Breast epithelium (tissue), 4 donors: ENCODE measurements around the gene LRRFIP1. TPM values are rescaled to one million over a fixed set of nuclear protein-coding genes. Genes with fewer than 3 reads are reported as not detected.

Experiments
- DNase-seq, 2 donors: peaks; one replicate each; pipeline ENCODE4 v3.0.0-alpha.2; 2019; ENCODE audit warnings: low spot score in 2 of 2
- H3K27ac ChIP-seq, 2 donors: fragments of 200-600 bp; sonication (generic) in 1 of 2; one replicate each; pipeline ENCODE4 v1.5.1; 2016 to 2019; ENCODE audit warnings: mild to moderate bottlenecking in 1 of 2
- H3K27me3 ChIP-seq, 2 donors: fragments of 200-600 bp; sonication (generic) in 1 of 2; one replicate each; pipeline versions ENCODE4 v1.5.1 to v1.6.0; 2017 to 2019; ENCODE audit warnings: control low read depth in 1 of 2, mild to moderate bottlenecking in 1 of 2
- H3K36me3 ChIP-seq: fragments of 200-600 bp; one replicate; pipeline ENCODE4 v1.5.1; 2019
- H3K4me1 ChIP-seq, 2 donors: fragments of 200-600 bp; sonication (generic); one replicate each; pipeline ENCODE4 v1.5.1; 2016 to 2019; ENCODE audit warnings: control low read depth in 1 of 2
- H3K4me3 ChIP-seq, 3 donors: fragments of 200-600 bp; sonication (generic); 1 replicate in 2 of 3; 2 replicates in 1 of 3; pipeline ENCODE4 v1.5.1; 2016 to 2019; ENCODE audit warnings: mild to moderate bottlenecking in 3 of 3, moderate library complexity in 2 of 3
- H3K9me3 ChIP-seq, 2 donors: fragments of 200-600 bp; sonication (generic) in 1 of 2; one replicate each; pipeline ENCODE4 v1.5.1; 2016 to 2019; ENCODE audit warnings: control low read depth in 1 of 2
- POLR2A ChIP-seq: fragments of 450-650 bp; IDR thresholded peaks from one replicate; pipeline ENCODE4 v1.6.1; 2016; ENCODE audit warnings: antibody characterized with exemption, mild to moderate bottlenecking, moderate library complexity
- POLR2AphosphoS5 ChIP-seq, 3 donors: sonication (generic); formaldehyde crosslinking; IDR thresholded peaks; one replicate each; pipeline ENCODE4 v1.6.1; 2017; ENCODE audit warnings: antibody characterized with exemption in 3 of 3
- intact Hi-C: fragments of 100-400 bp; cut with DNase I; formaldehyde crosslinking; loops from one replicate; pipeline ENCODE4 v1.15.1; 2023; ENCODE audit warnings: low total_unique reads
- total RNA-seq, 3 donors: library from RNA; depleted of rRNA; stranded (reverse); fragments of >200 nt; gene quantifications; one replicate each; pipeline ENCODE4 v1.1.0, GENCODE V29; 2016
- TF ChIP-seq, protein P1 (sequence below), 3 donors: fragments of 450-650 bp; IDR thresholded peaks; one replicate each; pipeline ENCODE4 v1.5.1; 2016 to 2017; ENCODE audit warnings: antibody characterized with exemption in 3 of 3, mild to moderate bottlenecking in 3 of 3, moderate library complexity in 3 of 3

LRRFIP1 gene
- total RNA-seq, 3 donors from 2014 or later, result 82.6 to 136 (median 130) TPM

DNA sequence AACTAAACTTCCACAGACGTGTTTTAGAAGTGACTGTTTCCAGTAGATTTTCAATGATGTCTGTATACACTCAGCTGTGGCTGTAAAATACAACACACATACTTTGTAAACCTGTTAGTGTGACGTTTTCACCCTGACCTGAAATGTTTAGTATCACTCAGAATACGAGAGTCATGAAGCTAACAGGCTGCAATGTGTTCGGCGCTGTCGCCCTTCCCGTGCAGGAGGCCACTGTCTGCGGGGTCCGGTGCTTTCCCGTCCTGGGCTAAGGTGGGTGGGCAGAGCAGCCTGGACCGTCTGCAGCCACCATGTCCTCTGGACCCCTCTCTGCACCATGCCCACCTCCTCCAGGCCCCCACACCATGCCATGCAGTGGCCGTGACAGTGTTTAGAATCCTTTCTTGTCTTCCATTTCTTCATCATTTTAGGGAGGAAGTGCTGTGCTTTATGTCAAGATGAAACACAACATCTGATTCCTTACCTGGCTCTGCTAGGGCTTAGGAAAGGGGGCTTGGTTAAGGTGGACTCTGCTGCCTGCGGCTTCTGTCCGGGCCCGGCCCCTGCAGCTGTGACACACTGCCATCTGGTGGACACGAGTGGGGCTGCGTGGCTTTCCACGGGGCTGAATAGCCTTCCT, 117.3 kb downstream of the LRRFIP1 start:
- Histone ChIP-seq H3K4me3 (no peak overlapping the region), H3K9me3 (no peaks in the 10 kb centered on the region), H3K36me3 (no peaks in the 10 kb centered on the region), H3K27me3 (no peaks in the 10 kb centered on the region), H3K27ac (peak overlapping the region; percentile 19 to 62), H3K4me1 (no peaks in the 10 kb centered on the region)
- intact Hi-C loops, result loop anchor here (5.0 to 10.0 kb wide), 3 partner anchors 70 to 232 kb away; no protein-coding TSS in a partner anchor
- peak; percentile 63 to 81 for DNase-seq
- no peak for TF ChIP-seq POLR2A
- TF ChIP-seq, protein P1, sequence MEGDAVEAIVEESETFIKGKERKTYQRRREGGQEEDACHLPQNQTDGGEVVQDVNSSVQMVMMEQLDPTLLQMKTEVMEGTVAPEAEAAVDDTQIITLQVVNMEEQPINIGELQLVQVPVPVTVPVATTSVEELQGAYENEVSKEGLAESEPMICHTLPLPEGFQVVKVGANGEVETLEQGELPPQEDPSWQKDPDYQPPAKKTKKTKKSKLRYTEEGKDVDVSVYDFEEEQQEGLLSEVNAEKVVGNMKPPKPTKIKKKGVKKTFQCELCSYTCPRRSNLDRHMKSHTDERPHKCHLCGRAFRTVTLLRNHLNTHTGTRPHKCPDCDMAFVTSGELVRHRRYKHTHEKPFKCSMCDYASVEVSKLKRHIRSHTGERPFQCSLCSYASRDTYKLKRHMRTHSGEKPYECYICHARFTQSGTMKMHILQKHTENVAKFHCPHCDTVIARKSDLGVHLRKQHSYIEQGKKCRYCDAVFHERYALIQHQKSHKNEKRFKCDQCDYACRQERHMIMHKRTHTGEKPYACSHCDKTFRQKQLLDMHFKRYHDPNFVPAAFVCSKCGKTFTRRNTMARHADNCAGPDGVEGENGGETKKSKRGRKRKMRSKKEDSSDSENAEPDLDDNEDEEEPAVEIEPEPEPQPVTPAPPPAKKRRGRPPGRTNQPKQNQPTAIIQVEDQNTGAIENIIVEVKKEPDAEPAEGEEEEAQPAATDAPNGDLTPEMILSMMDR (IDR thresholded peaks at IDR 0.05), result peak; percentile 79 to 98 (median 96)
- TF ChIP-seq POLR2AphosphoS5 (IDR thresholded peaks at IDR 0.05), result peak in 2 of 3 donors; percentile 51 to 55

DNA sequence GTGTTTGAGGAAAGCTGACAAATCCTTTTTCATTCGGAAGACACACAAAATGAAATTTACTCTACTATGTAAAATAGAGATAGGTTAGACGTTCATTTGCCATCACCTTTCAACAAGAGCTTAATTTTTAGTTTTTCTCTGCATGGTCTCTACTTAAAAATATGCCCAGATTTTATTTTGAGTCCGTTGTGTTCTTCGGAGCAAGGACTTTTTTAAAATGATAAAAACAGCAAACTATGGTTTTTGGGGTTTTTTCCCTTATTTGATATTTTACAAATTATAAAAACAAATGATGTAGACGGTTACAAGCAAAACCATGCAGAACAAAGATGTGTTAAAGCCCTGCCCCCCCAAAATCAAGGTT, 117.8 kb downstream of the LRRFIP1 start:
- H3K9me3 ChIP-seq, result no peaks in the 10 kb centered on the region
- TF ChIP-seq POLR2AphosphoS5 (IDR thresholded peaks at IDR 0.05), result no peak
- TF ChIP-seq, protein P1 (IDR thresholded peaks at IDR 0.05), result no peak
- TF ChIP-seq POLR2A, result no peak
- H3K27ac ChIP-seq, result no peak overlapping the region
- no peaks in the 10 kb centered on the region for H3K36me3 ChIP-seq
- DNase-seq, result no peak
- H3K27me3 ChIP-seq, result no peaks in the 10 kb centered on the region
- H3K4me1 ChIP-seq, result no peaks in the 10 kb centered on the region
- intact Hi-C loops, result loop anchor here (5.0 to 10.0 kb wide), 3 partner anchors 70 to 233 kb away; no protein-coding TSS in a partner anchor
- H3K4me3 ChIP-seq, result no peak overlapping the region

DNA sequence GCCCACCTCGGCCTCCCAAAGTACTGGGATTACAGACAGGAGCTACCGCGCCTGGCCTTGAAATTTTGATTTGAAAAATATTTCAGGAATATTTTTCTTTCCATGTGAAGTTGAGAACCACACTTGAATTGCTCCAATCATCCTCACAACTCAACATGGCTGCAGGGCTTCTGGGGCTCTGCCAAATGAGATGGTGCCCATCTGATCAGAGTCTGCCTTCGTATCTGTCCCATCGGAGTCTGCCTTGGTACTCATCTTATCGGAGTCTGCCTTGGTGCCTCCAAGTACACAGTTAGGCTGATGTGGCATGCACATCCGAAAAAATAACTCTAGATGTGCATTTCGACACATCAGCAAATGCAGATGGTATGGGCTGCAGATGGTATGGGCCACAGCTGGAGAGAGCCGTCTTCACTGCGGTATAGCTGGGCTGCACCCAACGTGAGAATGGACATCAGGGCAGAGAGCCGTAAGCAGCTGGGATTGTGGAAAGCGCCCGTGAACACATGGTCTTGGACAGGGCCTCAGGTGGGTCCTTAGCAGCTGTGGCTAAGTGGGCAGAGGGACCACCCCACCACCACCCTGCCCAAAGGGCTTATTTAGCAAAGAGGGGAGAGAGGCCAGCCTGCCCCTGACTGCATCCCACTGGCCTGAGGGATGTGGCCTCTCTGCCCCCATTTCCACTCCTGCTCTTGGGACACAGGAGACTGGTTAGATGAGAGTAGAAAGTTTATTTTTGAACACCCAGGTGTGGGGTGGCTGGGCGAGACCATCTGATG, 119.1 kb downstream of the LRRFIP1 start:
- no peaks in the 10 kb centered on the region for H3K9me3 ChIP-seq
- no peaks in the 10 kb centered on the region for H3K36me3 ChIP-seq
- H3K4me3 ChIP-seq, result no peak overlapping the region
- no peak for DNase-seq
- TF ChIP-seq POLR2AphosphoS5 (IDR thresholded peaks at IDR 0.05), result no peak
- TF ChIP-seq, protein P1 (IDR thresholded peaks at IDR 0.05), result no peak
- TF ChIP-seq POLR2A, result no peak
- intact Hi-C loops, result loop anchor here (5.0 to 10.0 kb wide), 3 partner anchors 72 to 234 kb away; no protein-coding TSS in a partner anchor
- no peak overlapping the region for H3K27ac ChIP-seq
- H3K4me1 ChIP-seq, result no peaks in the 10 kb centered on the region
- H3K27me3 ChIP-seq, result no peaks in the 10 kb centered on the region

DNA sequence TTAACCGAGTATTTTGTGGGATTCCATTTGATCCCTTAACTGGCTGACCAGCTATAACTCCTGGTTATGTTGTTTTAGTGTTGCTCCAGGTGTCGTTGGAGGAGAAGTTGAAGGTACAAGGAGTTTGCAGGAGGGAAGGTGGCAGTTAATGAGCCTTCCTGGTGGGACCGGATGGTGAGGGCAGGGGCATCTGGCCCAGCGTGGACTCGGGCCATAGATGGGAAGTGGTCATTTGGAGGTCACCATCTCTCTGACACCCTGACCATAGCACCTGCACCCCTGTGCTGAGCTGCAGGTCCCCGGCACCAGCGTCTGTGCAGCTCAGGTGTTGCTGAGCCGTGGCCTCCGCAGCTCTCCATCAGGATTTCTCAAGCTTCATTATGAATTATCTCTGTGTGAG, 119.8 kb downstream of the LRRFIP1 start:
- TF ChIP-seq POLR2AphosphoS5 (IDR thresholded peaks at IDR 0.05), result no peak
- TF ChIP-seq, protein P1 (IDR thresholded peaks at IDR 0.05), result no peak
- no peak for TF ChIP-seq POLR2A
- H3K36me3 ChIP-seq, result no peaks in the 10 kb centered on the region
- DNase-seq, result no peak
- H3K27me3 ChIP-seq, result no peaks in the 10 kb centered on the region
- H3K4me3 ChIP-seq, result no peak overlapping the region
- no peaks in the 10 kb centered on the region for H3K4me1 ChIP-seq
- H3K27ac ChIP-seq, result no peak overlapping the region
- intact Hi-C loops, result loop anchor here (5.0 to 10.0 kb wide), 3 partner anchors 72 to 235 kb away; no protein-coding TSS in a partner anchor
- no peaks in the 10 kb centered on the region for H3K9me3 ChIP-seq

DNA sequence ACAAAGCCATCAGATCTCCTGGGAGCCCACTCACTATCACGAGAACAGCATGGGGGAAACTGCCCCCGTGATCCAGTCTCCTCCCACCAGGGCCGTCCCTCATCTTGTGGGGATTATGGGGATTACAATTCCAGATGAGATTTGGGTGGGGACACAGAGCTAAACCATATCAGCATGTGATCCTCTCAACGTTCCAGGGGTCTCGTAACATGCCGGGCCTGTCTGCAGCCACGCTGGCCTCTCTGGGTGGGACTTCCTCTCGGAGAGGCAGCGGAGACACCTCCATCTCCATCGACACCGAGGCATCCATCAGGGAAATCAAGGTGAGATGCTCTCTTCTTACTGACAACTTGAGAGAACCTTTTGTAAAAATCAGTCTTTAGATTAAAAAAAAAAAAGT, 121.6 kb downstream of the LRRFIP1 start:
- Histone ChIP-seq H3K27me3 (no peaks in the 10 kb centered on the region), H3K9me3 (no peaks in the 10 kb centered on the region), H3K4me3 (no peak overlapping the region), H3K36me3 (no peaks in the 10 kb centered on the region), H3K27ac (no peak overlapping the region), H3K4me1 (no peaks in the 10 kb centered on the region)
- TF ChIP-seq POLR2A (no peak), POLR2AphosphoS5 (IDR thresholded peaks at IDR 0.05) (no peak)
- TF ChIP-seq, protein P1 (IDR thresholded peaks at IDR 0.05), result no peak
- no peak for DNase-seq
- intact Hi-C loops, result loop anchor here (5.0 to 10.0 kb wide), 3 partner anchors 74 to 237 kb away; no protein-coding TSS in a partner anchor
